ENCODE data around the gene SIRT6. TPM values are rescaled to one million over a fixed set of nuclear protein-coding genes. Genes with fewer than 3 reads are reported as not detected.

The SIRT6 gene
- total RNA-seq, 1 donor from 2014 or later, result 65.6 TPM

- DNase-seq (ENCODE audit: extremely low spot score in 2 of 2), result no peak
- TF ChIP-seq POLR2A (IDR thresholded peaks at IDR 0.05) (no peak), CTCF (IDR thresholded peaks at IDR 0.05) (no peak), POLR2AphosphoS5 (IDR thresholded peaks at IDR 0.05; ENCODE audit: insufficient read depth in 1 of 2, low read depth in 1 of 2) (no peak)
- no peaks in the 10 kb centered on the region for H3K9me3 ChIP-seq
- no peak overlapping the region for H3K27ac ChIP-seq
- intact Hi-C loops (cut with DNase I), result no loop called here
- peaks cover 0 to 33% of the 10 kb centered on the region in 2 donors for H3K36me3 ChIP-seq
- no peak overlapping the region for H3K4me3 ChIP-seq
- no peaks in the 10 kb centered on the region for H3K27me3 ChIP-seq
- H3K4me1 ChIP-seq, result no peaks in the 10 kb centered on the region
These were observed 7.3 kb downstream of the SIRT6 start for GRCh38 chr19:4174895-4175668.

- Histone ChIP-seq H3K4me3 (no peak overlapping the region), H3K27me3 (no peaks in the 10 kb centered on the region), H3K36me3 (peaks cover 0 to 31% of the 10 kb centered on the region in 2 donors), H3K9me3 (no peaks in the 10 kb centered on the region), H3K4me1 (no peaks in the 10 kb centered on the region), H3K27ac (no peak overlapping the region)
- TF ChIP-seq POLR2A (IDR thresholded peaks at IDR 0.05) (no peak), CTCF (IDR thresholded peaks at IDR 0.05) (no peak), POLR2AphosphoS5 (IDR thresholded peaks at IDR 0.05; ENCODE audit: insufficient read depth in 1 of 2, low read depth in 1 of 2) (no peak)
- intact Hi-C loops (cut with DNase I), result no loop called here
- DNase-seq (ENCODE audit: extremely low spot score in 2 of 2), result no peak
These were observed 8.0 kb downstream of the SIRT6 start for GRCh38 chr19:4174213-4174894.

GRCh38 chr19:4173479-4174212 lies 8.7 kb downstream of the SIRT6 start:
- Histone ChIP-seq H3K36me3 (peaks cover 0 to 26% of the 10 kb centered on the region in 2 donors), H3K27me3 (no peaks in the 10 kb centered on the region), H3K4me3 (no peak overlapping the region), H3K27ac (no peak overlapping the region), H3K4me1 (no peaks in the 10 kb centered on the region), H3K9me3 (no peaks in the 10 kb centered on the region)
- intact Hi-C loops (cut with DNase I), result no loop called here
- DNase-seq (ENCODE audit: extremely low spot score in 2 of 2), result no peak
- TF ChIP-seq CTCF (IDR thresholded peaks at IDR 0.05) (no peak), POLR2AphosphoS5 (IDR thresholded peaks at IDR 0.05; ENCODE audit: insufficient read depth in 1 of 2, low read depth in 1 of 2) (no peak), POLR2A (IDR thresholded peaks at IDR 0.05) (no peak)

GRCh38 chr19:4172861-4173473 lies 9.4 kb downstream of the SIRT6 start:
- Histone ChIP-seq H3K36me3 (peaks cover 0 to 24% of the 10 kb centered on the region in 2 donors), H3K9me3 (no peaks in the 10 kb centered on the region), H3K4me1 (no peaks in the 10 kb centered on the region), H3K27me3 (no peaks in the 10 kb centered on the region), H3K4me3 (no peak overlapping the region), H3K27ac (no peak overlapping the region)
- no peak for DNase-seq (ENCODE audit: extremely low spot score in 2 of 2)
- TF ChIP-seq POLR2AphosphoS5 (IDR thresholded peaks at IDR 0.05; ENCODE audit: insufficient read depth in 1 of 2, low read depth in 1 of 2) (no peak), POLR2A (IDR thresholded peaks at IDR 0.05) (no peak), CTCF (IDR thresholded peaks at IDR 0.05) (no peak)
- intact Hi-C loops (cut with DNase I), result no loop called here
